Activated CD4-positive, alpha-beta T cell treated with anti-CD3 and anti-CD28 coated beads, Interleukin-2, amount 50 U/mL, for 1 hour (primary cell): Measurements from ENCODE around the gene MVD.
"Not testable (repeated sequence)": the region's sequence is repeated elsewhere in the genome, so short reads cannot be mapped to it uniquely, and the experiment has no call there.

Experiments
- DNase-seq: peaks from one replicate; pipeline ENCODE4 v3.0.0-alpha.2; 2020

The MVD gene

DNA sequence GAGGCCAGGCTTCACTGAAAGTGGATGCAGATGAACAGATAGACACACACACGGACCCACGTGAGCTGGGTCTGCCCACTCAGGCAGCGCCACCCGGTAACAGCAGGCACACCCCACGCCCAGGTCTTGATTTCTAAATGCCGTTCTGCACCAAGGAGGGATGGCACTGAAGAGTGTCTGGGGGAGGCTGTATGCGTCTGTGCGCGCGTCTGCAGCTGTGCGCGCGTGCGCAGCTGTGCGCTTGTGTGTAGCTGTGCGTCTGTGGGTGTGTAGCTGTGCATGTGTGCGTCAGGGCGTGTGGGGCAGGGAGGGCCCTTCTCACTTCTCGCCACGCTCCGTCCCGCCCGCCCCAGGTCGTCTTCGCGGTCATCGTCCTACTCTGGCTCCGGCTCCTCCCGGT lies 40.0 kb downstream of the MVD start:
- DNase-seq = no peak

DNA sequence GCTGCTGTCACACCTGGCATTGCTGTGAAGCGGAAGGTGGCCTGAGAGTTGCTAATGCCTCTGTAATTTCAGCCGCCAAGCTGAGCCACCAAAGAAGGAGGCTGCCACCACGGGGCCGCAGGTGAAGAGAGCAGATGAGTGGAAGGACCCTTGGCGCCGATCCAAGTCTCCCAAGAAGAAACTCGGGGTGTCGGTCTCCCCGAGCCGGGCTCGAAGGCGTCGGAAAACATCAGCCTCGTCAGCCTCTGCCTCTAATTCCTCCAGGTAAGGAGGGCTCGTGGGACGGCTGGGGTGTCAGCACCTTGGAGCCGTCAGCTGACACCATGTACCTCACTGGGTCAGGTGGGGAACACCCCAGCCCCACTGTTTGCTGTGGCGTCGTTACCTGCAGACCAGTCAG lies 40.8 kb downstream of the MVD start:
- no peak for DNase-seq

DNA sequence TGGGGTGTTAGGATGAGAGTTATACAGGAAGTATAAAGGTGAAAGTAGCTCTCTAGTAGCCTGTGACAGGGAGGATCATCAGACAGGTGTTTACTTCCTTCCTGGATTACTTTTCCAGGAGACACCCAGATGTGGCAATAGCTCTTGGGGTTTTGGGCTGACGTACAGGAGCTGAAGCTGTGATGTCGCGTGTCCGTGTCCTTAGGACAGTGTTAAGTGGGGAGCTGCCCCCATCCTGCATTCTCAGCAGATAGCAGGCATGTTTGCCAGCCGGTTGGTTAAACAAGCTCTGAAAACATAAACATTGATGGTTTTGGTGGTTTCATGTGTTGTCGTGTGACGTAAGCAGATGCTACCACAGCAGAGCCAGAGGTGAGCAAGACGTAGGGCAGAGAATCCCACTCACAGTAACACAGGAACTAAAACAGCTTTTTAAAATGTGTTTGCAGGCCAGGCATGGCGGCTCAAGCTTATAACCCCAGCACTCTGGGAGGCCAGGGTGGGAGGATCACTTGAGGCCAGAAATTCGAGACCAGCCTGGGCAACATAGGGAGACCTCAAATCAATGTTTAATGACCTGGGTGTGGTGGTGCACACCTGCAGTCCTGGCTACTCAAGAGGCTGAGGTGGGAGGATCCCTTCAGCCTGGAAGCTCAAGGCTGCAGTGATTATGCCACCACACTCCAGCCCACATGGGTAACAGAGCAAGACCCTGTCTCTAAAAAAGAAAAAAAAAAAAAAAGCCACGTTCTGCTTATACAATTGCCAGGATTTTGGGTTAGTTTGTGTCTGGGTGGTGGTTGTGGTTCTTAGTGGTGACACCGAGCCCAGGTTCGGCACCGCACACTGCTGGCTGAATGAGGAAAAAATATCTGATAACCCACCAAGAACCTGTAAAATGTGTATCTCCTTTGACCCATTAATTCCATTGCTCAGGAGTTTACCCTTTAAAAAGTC lies 42.8 kb downstream of the MVD start:
- DNase-seq = peak; percentile 65

DNA sequence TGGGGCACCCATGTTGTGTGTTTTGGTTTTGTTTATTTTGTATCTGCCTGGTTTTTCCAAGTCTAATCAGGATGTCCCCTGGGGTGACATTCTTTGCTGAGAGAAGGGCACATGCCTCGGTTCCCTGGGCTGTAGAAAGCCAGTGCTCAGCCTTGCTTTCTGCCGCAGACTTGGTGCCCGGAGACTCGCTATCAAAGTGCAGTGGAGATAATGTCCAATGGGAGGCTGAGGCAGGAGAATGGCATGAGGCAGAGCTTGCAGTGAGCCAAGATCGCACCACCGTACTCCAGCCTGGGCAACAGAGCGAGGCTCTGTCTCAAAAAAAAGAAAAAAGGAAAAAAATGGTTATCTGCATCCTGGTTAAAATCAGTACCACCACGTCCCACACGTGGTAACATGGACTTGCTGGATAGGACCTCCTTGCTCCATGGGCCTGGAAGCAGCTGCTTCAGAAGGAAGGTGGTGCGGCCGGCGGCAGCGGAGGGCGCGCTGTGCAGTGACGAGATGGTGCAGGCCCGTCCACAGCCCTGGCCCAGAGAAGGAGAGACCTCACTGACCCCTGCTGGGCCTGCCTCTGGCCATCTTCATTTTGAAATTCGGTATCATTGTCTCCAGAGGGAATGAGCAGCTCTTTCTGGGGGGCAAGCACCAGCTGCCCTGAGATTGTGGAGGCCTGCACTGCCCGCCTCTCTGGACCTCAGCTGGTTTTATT lies 43.8 kb downstream of the MVD start:
- DNase-seq = no peak

DNA sequence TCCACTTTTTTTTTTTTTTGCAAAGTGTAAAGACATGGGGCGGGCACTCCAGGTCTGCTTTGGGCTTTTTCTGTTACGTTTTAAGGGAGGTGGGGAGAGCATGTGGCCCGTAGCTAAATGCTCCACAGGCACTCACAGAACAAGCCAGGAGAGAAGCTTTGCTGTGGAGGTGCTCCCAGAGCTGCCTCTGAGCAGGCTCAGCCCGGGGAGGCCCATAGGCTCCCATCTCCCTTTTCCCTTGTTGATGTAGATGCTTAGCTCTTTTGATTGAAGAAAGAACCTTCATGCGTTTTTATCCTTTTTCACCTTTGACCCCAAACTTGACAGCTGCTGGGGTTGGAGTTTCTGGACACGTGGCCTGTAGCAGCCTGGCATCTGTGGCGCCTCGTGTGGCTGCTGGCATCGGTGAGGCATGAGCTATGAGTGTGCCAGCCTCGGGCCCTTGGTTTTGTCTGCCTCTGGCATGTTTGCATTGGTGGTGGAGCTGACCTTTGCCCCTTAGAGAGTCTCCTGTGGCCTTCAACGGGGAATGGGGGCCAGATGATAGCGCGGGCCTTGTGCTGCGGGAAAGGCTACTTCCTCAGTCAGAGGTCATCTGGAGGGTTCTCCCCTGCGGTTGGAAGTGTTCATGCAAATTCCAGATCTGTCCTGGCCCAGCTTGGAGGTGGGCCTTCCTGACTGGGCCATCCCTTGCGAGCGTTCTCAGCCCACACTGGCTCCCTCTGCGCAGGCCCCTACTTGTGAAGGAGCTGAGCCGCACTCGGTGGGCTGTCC lies 44.5 kb downstream of the MVD start:
- no peak for DNase-seq

DNA sequence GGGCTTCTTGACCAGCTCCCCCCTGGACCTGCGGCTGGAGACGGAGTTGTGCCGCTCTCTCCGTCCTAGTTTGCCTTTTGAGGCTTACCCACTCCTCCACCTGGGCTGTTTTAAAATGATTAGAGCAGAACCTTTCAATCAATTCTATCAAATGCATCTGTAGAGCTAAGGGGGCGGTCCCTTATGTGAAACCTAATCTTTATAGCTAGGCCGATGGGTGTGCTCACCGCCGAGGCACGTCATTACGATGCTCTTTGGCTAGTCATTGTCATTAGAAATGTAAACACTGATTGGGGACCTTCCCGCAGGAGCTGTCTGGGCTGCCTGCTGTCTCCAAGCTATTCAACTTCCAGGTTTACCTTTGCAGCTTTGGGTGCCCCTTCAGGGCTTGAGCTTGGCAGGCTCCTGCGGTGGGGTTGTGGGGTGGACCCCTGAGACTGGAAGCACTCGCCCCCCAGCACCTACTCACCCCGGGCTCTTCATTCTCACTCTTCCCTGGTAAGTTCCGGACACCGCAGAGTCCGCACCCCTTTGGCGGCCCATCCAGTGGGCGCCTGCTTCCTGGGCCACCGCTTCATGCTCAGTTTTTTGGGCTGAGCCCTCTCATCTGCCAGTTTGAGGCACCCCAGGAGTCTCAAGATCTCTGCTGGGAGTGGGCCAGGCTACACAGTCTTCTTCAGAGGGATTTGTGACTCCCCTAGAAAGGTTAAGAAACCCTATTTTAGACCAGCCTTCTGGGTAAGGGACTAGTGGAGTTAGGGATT lies 45.4 kb downstream of the MVD start:
- no peak for DNase-seq

DNA sequence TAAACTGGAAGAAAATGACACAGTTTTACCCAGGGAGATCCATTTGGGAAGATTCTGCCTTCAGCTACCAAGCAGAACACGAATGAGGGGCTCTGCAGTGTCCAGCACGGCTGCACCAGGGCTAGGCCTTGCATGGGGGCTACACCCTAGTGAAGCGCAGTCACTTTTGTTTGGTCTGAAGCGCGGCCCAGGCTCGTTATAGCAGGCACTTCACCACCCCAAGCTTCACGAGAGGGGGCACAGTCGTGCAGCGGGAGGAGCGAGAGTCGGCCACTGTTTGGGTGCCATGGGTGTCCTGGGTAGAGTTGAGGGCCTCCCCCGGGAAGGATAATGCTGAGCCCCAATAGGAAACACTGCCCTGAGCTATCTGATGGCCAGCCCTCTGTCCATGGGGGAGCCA lies 46.2 kb downstream of the MVD start:
- DNase-seq = no peak

DNA sequence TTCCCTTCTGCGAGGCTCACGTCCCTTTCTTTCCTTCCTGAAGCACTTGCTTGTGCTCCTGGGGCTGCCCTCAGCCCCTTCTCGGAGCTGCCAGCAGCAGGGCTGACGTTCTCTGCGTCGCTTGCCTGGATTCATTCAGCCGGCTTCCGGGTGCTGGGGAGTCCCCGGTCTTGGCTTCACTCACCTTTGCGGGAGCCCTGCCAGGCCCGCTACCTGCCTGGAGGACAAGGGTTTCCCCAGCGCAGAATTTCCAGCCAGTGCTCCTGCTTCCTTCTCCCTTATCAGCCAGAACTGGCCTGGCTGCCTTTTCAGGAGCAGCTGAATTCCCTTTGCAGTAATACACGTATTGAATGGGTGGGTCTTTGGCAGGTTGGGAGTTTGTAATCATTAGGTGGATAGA lies 46.6 kb downstream of the MVD start:
- no peak for DNase-seq

DNA sequence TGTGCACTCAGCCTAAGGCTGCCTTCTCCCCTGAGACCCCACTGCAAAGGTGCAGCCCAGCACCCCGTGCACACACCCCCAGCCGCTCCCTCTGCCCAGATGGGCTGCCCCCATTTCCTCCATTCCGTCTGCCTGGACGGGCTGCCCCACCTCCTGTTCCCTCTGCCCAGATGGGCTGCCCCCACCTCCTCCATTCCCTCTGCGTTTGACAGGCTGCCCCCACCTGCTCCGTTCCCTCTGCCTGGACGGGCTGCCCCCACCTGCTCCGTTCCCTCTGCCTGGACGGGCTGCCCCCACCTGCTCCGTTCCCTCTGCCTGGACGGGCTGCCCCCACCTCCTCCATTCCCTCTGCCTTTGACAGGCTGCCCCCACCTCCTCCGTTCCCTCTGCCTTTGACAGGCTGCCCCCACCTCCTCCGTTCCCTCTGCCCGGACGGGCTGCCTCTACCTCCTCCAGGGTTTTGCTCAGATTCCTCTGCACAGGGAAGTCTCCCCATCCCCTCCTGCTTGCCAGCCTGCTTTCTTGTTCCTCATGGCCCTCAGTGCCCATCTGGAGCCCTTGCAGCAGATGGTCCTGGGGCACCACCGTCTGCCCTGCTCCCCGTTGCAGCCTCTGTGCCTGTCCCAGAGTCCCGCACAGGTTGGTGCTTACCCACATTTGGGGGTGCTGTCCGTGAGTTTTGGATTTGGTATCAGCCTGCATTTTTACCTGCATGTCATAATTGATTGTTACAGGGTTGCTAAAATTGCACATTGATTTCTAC lies 47.9 kb downstream of the MVD start:
- DNase-seq = no peak

DNA sequence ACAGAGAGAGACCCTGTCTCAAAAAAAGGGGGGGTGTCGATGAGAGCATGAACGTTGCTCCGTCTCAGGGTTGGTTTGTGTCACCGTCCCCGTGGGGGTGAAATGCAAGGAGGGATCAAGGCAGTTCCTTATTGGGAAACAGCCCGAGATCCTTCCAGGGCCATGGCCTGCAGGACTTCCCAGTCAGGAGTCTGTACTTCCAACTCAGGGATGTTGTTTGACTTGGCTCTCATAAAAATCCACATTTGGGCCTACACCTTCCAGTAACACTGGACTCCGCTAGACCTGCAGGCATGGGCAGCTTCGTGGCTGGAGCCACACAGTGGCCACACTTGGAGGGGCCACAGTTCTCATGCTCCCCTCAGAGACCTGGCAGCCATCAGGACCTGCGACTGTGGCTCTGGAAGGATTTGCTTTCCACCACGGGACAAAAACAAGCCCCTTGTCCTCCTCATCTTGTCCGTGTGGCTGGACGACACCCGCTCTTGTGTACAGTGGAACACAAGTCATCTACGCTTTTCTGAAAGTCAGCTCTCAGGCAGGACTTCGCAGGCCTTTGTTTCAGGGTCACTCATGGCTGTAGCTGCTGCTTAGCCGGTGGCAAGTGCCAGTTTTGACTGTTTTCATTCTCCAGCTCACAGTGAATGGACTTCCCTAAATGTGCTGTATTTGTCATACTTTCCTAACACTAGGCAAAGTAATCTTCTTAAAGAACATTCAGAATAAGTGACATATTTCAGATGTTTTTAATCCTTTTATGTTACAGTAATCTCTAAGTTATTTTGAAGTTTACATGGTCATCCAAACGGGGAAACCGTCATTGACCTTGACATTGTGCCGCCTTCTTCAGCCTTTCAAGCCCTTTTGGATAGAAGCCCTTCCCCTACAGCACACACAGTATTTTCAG lies 48.7 kb downstream of the MVD start:
- DNase-seq = no peak

DNA sequence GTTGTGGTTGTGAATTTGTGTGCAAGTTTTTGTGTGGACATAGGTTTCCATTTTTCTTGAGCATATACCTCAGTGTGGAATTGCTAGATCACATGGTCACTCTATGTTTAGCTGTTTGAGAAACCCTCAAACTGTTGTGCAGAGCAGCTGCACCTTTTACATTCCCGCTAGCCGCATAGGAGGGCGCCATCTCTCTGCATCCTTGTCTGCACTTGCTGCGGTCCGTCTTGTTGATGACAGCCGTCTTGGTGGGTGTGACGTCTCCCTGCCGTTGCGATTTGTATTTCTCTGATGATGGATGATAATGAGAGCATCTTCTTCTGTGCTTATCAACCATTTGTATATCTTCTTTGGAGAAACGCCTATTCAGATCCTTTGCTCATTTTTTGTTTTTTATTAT lies 49.6 kb downstream of the MVD start:
- DNase-seq = no peak

DNA sequence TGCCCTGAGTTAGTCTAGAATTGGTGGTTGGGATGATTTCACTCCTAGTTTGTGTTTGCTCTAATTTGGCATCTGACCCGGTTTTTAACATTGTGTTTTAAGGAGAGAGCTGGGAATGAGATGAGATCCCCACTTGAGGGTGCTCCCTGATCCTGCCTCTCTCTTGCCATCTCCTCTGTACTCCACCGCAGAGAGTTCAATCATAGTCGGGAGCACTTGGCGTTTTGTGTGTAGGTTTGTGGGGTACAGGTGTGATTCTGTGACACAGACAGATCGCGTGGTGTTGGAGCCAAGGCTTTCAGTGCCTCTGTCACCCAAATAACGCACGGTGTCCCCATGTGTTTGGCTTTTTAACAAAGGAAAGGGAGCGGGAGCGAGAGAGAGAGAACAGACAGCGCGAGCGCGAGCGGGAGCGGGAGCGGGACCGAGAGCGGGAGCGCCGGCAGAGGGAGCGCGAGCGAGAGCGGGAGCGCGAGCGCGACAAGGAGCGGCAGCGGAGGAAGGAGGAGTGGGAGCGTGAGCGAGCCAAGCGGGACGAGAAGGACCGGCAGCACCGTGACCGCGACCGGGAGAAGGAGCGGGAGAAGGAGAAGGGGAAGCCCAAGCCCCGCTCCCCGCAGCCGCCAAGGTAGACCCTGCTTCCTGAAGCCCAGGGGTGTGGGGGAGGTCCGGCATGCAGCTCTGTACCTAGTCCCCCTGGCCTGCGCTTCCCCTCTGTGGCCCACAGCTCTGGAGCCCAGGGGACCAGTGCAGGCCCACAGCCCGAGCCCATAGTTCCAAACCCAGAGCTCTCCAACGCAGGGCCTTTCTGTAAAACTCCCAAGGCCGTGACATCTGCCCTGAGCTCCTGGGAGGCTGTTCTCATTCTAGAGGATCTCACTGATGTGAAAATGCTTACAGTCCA lies 51.7 kb downstream of the MVD start:
- DNase-seq = no peak

DNA sequence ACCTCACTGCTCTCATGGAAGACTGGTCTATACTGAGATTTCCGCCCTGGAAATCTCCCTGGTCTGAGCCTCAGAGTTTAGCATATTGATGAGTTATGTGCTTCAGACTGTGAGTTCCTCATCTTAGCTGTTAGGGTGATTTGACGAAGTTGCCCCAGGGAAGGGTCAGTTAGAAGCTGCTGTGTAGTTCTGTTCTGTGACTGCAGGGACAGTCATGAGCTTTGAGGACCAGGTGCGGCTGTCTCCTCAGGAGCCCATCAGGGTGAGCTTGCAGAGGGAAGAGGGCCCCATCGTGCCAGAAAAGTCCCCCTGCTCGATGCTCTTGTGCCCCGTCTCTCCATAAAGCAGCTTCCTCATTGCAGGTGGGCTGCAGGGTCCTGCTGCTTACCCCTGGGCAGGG lies 52.8 kb downstream of the MVD start:
- DNase-seq = no peak

DNA sequence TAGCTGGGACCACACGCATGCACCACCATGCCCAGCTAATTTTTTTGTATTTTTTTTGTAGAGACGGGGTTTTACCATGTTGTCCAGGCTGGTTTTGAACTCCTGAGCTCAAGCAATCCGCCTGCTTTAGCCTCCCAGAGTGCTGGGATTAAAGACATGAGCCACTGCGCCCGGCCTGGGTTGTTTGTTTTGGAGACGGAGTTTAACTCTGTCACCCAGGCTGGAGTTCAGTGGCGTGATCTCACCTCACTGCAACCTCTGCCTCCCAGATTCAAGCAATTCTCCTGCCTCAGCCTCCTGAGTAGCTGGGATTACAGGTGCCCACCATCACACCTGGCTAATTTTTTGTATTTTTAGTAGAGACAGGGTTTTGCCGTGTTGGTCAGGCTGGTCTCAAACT lies 53.5 kb downstream of the MVD start:
- not testable (repeated sequence) for DNase-seq

DNA sequence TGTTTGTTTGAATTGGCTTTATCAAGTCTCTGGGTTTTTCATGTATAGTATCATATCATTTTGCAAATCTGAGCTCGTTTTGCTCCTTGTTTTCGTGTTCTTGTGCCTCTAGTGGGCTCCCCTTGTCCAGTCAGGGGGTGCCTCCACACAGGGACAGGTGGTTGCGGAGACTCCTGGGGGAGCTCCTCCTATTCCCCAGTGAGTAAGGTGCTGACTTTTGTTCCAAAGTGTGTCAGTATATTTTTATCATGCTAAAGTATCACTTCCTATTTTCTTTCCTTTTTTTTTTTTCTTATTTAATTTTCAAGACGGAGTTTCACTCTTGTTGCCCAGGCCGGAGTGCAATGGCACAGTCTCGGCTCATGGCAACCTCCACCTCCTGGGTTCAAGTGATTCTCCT lies 54.8 kb downstream of the MVD start:
- DNase-seq = no peak

DNA sequence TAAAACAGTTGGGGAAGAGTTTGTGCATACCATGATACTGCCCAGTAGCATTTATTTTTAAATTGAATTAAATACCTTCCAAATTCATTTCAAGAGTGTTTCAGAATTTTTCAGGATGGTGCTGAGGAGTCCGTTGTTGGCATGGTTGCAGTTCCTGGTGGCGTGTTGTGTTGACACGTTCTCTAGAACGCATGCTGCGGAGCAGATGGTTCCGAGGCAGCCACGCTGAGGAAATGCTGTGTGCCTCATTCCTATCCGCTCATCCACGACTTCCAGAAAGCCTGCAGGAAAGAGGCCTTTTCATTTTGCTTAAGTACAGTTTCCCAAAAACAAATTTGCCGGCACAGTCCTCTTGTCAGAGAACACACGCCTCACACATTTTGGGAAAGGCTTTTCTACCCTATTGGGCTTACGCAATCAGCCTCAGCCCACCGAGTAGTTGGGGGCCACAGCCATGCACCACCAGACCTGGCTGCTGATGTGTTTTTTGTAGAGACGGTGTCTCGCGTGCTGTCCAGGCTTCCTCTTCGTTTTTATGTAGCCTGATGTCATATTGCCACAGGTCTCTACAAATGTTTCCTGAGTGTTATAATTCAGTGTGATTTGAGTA lies 56.6 kb downstream of the MVD start:
- DNase-seq = no peak

DNA sequence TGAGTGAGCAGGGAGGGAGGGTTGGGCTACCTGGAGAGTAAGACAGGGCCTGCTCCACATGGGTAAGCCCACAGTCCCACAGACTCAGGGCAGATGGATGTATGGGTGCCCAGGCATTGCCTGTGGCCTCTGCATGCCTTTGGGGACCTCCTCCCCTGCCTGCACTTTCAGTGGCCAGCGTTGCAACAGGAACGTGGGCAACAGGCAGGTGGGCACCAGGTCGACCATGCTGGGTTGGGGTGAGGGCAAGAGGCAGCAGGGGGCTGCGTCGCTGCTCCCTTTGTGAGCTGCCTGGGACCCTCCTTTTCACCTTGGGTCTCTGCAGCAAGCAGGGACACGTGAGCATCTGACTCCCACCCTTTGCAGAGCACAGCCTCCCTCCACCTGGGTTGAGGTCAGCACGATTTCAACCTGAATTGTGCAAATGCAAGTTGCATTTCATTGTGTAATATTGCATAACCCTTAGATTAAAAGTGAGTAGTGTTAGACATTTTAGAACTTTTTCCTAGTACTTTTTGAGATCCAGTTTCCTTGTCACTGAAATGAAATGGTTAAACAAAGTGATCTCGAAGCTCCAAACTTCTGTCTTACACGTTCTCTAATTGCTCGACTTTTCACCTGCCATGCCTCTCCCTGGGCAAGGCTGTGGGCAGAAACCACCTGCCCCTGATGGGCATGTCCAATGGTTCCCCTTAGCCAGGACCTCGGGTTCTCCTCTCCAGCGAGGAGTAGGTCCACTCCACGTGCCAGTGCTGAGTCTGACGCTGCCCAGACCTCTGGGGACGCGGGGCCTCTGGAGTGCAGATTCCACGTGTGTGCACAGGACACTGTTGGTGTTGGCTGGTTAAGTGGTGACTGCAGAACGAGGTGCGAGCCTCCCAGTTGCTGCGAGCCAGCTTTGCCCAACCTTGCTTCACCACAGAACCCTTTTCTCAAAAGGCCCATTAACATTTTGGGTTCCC lies 57.4 kb downstream of the MVD start:
- DNase-seq = no peak

DNA sequence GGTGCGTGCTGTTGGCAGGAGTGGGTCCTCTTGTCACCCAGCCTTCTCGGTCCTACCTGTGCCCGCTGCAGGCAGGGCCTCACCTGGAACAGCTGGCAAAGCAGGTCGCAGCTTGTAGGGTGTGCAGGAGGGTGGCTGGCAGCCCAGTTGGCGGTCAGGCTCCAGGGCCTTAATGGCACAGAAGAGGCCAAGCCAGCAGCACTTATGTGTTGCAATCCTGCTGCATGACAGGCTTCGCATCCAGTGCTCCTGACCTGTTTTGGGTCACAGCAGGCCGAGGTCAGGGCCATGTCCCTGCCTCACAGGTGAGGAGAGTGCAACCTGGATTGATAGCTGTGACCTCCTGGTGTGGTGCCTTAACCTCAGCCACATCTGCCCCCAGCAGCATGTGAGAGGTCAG lies 60.8 kb downstream of the MVD start:
- DNase-seq = no peak
